AG04449 (cell line): ENCODE measurements around the gene RHBG.
A peak's percentile ranks its signal among the peaks of the same experiment; 100 is the strongest.
"Not testable (repeated sequence)": the region's sequence is repeated elsewhere in the genome, so short reads cannot be mapped to it uniquely, and the experiment has no call there.

Experiments
- CTCF ChIA-PET: fragments of 350-600 bp; formaldehyde crosslinking; extraction: SDS; loops from one replicate; lab custom pipeline; 2021; ENCODE audit warnings: antibody characterized with exemption; lab: Yijun Ruan, JAX
- POLR2A ChIA-PET: fragments of 400-600, 350-600 bp; formaldehyde crosslinking; extraction: SDS; loops from one replicate; lab custom pipeline; 2020; ENCODE audit warnings: antibody characterized with exemption, inconsistent platforms; lab: Yijun Ruan, JAX
- DNase-seq: peaks from one replicate; pipeline ENCODE4 v3.0.0-alpha.2; 2010; ENCODE audit warnings: low read depth, low spot score
- H3K4me3 ChIP-seq: 2 replicates; pipeline ENCODE4 v1.5.1; 2011; ENCODE audit warnings: low read depth, mild to moderate bottlenecking, control low read depth, low read length
- TF ChIP-seq, protein P1 (sequence below): IDR thresholded peaks from one replicate; pipeline ENCODE4 v1.5.1; 2011; ENCODE audit warnings: mild to moderate bottlenecking, moderate library complexity, low read length, control low read depth, inconsistent platforms; ENCODE audit not compliant: insufficient read depth; ENCODE audit errors: missing control alignments

The RHBG gene

GRCh38 chr1:156346636-156347035 is 22.4 kb upstream of the RHBG start:
- H3K4me3 ChIP-seq = no peak overlapping the region
- POLR2A ChIA-PET = no interaction called here
- CTCF ChIA-PET = interaction anchor here (0.7 to 5.9 kb wide), 7 partner anchors 10 to 513 kb away, joined by 3 to 82 read pairs (median 4); no protein-coding TSS in a partner anchor
- TF ChIP-seq, protein P1, sequence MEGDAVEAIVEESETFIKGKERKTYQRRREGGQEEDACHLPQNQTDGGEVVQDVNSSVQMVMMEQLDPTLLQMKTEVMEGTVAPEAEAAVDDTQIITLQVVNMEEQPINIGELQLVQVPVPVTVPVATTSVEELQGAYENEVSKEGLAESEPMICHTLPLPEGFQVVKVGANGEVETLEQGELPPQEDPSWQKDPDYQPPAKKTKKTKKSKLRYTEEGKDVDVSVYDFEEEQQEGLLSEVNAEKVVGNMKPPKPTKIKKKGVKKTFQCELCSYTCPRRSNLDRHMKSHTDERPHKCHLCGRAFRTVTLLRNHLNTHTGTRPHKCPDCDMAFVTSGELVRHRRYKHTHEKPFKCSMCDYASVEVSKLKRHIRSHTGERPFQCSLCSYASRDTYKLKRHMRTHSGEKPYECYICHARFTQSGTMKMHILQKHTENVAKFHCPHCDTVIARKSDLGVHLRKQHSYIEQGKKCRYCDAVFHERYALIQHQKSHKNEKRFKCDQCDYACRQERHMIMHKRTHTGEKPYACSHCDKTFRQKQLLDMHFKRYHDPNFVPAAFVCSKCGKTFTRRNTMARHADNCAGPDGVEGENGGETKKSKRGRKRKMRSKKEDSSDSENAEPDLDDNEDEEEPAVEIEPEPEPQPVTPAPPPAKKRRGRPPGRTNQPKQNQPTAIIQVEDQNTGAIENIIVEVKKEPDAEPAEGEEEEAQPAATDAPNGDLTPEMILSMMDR = no peak
- peak; percentile 55 for DNase-seq

- ChIA-PET POLR2A (interaction anchor here (0.8 kb wide), 1 partner anchor 201 kb away, joined by 3 read pairs; no protein-coding TSS in a partner anchor), CTCF (interaction anchor here (1.0 to 5.9 kb wide), 8 partner anchors 9 to 512 kb away, joined by 3 to 82 read pairs (median 4); no protein-coding TSS in a partner anchor)
- DNase-seq = peak; percentile 51
- H3K4me3 ChIP-seq = no peak overlapping the region
- TF ChIP-seq, protein P1 = no peak
Measured at GRCh38 chr1:156347331-156347730, 21.7 kb upstream of the RHBG start.

GRCh38 chr1:156352481-156352880 is 16.5 kb upstream of the RHBG start:
- H3K4me3 ChIP-seq, DNase-seq, POLR2A ChIA-PET: not testable (repeated sequence)
- CTCF ChIA-PET = interaction anchor here (0.8 to 1.9 kb wide), 6 partner anchors 8 to 94 kb away, joined by 3 to 10 read pairs (median 3); partner anchors contain the start of gene CCT3

DNA sequence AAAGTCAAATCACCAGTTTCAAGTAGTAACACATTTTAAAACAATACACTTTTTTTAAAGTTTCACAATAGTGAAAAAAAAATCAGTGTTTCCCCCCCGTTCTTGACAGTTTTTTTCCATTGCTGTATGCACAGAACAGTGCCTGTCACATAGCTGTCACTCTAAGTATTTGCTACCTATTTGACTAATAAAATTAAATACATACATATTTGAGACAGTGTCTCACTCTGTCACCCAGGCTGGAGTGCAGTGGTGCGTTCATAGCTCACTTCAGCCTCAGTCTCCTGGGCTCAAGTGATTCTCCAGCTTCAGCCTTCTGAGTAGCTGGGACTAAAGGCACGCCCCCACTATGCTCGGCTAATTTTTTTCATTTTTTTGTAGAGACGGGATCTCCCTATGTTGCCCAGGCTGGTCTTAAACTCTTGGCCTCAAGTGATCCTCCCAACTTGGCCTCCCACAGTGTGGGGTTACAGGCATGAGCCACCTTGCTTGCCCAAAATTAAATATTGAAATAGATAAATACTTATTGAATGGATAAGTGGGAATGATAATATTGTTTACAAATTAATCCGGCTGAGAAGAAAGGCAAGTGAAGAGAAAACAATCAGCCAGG is 12.6 kb upstream of the RHBG start:
- POLR2A ChIA-PET = no interaction called here
- TF ChIP-seq, protein P1 = no peak
- H3K4me3 ChIP-seq = no peak overlapping the region
- CTCF ChIA-PET = interaction anchor here (0.9 kb wide), 1 partner anchor 9 kb away, joined by 4 read pairs; no protein-coding TSS in a partner anchor
- no peak for DNase-seq

GRCh38 chr1:156356875-156357534 is 12.0 kb upstream of the RHBG start:
- TF ChIP-seq, protein P1 = no peak
- ChIA-PET POLR2A (no interaction called here), CTCF (interaction anchor here (0.9 to 6.0 kb wide), 4 partner anchors 9 to 89 kb away, joined by 3 to 82 read pairs (median 30); partner anchors contain the start of gene RHBG)
- DNase-seq = no peak
- H3K4me3 ChIP-seq = no peak overlapping the region

- no peak for DNase-seq
- CTCF ChIA-PET = interaction anchor here (0.7 to 6.0 kb wide), 13 partner anchors 11 to 267 kb away, joined by 3 to 82 read pairs (median 15); partner anchors contain the start of genes RHBG and SMG5
- no peak overlapping the region for H3K4me3 ChIP-seq
- POLR2A ChIA-PET = no interaction called here
- TF ChIP-seq, protein P1 = no peak
Measured at GRCh38 chr1:156357977-156358376, 11.0 kb upstream of the RHBG start.
